ENCODE results near the gene MARCHF10. TPM values are rescaled to one million over a fixed set of nuclear protein-coding genes. Genes with fewer than 3 reads are reported as not detected.

Gene MARCHF10
- total and polyA plus RNA-seq, 2 of the 13 experiments (the other 11 are each of a cell fraction or from before 2014, with no cell fraction given): not detected

- TF ChIP-seq, protein P1, sequence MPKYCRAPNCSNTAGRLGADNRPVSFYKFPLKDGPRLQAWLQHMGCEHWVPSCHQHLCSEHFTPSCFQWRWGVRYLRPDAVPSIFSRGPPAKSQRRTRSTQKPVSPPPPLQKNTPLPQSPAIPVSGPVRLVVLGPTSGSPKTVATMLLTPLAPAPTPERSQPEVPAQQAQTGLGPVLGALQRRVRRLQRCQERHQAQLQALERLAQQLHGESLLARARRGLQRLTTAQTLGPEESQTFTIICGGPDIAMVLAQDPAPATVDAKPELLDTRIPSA (CRISPR knock-in tag; IDR thresholded peaks at IDR 0.05; ENCODE audit: borderline replicate concordance): no peak
- peak; percentile 22; the same call in 1 of the 2 replicates for TF ChIP-seq STAG1 (CRISPR knock-in tag; IDR thresholded peaks at IDR 0.05)
- no peak for TF ChIP-seq ZNF772 (CRISPR knock-in tag; IDR thresholded peaks at IDR 0.05)
- TF ChIP-seq, protein P2, sequence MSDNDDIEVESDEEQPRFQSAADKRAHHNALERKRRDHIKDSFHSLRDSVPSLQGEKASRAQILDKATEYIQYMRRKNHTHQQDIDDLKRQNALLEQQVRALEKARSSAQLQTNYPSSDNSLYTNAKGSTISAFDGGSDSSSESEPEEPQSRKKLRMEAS (IDR thresholded peaks at IDR 0.05): no peak
- no peak for TF ChIP-seq ZNF720 (CRISPR knock-in tag; IDR thresholded peaks at IDR 0.05)
- TF ChIP-seq ZBTB40 (IDR thresholded peaks at IDR 0.05): no peak
- no peak for TF ChIP-seq ZBTB40 (CRISPR knock-in tag; IDR thresholded peaks at IDR 0.05)
- TF ChIP-seq FOSL1 (CRISPR knock-in tag; IDR thresholded peaks at IDR 0.05; ENCODE audit: borderline replicate concordance): no peak
- TF ChIP-seq SNAI1 (CRISPR knock-in tag; IDR thresholded peaks at IDR 0.05; ENCODE audit: borderline replicate concordance): no peak
These were observed 80.0 kb downstream of the MARCHF10 start (continued) for GRCh38 chr17:62727916-62728672.
